NT2/D1 (cell line): ENCODE results near the gene CAPN13.

ENCODE experiments used
- YY1 ChIP-seq: IDR thresholded peaks from 2 replicates; pipeline ENCODE4 v1.6.1; 2011; ENCODE audit not compliant: insufficient read length, insufficient read depth
- ZNF274 ChIP-seq: IDR thresholded peaks from 2 replicates; pipeline ENCODE4 v1.6.1; 2011; ENCODE audit warnings: mild to moderate bottlenecking, low read depth, low read length

DNA sequence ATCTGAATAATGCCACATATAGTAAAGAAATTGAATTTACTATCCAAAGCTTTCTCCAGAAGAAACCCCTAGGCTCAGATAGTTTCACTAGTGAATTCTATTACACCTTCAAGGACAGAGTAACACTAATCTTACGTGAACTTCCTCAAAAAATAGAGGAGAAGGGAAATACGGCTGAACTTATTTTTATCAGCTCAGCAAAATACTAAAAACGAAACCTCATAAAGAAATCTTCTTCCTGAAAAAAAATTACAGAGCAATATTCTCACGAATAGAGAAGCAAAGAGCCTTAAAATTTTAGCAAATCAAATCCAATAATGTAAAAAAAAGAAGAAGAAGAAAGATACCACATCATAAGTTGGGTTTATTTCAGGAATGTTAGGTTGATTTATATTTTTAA lies 14.7 kb downstream of the CAPN13 start:
- TF ChIP-seq YY1: no peak
- TF ChIP-seq ZNF274: no peak
